Hepatocyte (in vitro differentiated cells): ENCODE data around the gene RYR3.
"Not testable (repeated sequence)": the region's sequence is repeated elsewhere in the genome, so short reads cannot be mapped to it uniquely, and the experiment has no call there.

ENCODE experiments used
- EZH2 ChIP-seq: fragments of 200-600 bp; sonication (generic); IDR thresholded peaks from 2 replicates; pipeline ENCODE4 v1.6.1; 2016; ENCODE audit warnings: antibody characterized with exemption, mild to moderate bottlenecking, borderline replicate concordance
- EZH2phosphoT487 ChIP-seq: fragments of 200-600 bp; sonication (generic); IDR thresholded peaks from one replicate; pipeline ENCODE4 v1.6.1; 2018; ENCODE audit warnings: antibody characterized with exemption, mild to moderate bottlenecking, low read depth, moderate library complexity; ENCODE audit not compliant: unreplicated experiment, severe bottlenecking
- TF ChIP-seq, protein P1 (sequence below): fragments of 200-600 bp; sonication (generic); IDR thresholded peaks from 2 replicates; pipeline ENCODE4 v1.5.1; 2016; ENCODE audit warnings: antibody characterized with exemption, mild to moderate bottlenecking; ENCODE audit not compliant: poor library complexity

DNA sequence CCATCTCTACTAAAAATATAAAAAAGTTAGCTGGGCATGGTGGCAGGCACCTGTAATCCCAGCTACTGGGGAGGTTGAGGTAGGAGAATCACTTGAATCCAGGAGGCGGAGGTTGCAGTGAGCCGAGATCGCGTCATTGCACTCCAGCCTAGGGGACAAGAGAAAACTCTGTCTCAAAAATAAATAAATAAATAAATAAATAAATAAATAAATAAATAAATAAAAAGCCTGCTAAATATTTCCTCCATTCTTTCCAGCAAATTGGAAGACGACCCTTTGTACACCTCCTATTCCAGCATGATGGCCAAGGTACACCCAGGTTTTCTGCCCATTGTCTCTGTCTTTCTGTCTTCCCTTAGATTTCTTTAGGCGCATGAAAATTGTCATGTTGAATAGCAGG is 508.7 kb downstream of the RYR3 start:
- TF ChIP-seq, protein P1, sequence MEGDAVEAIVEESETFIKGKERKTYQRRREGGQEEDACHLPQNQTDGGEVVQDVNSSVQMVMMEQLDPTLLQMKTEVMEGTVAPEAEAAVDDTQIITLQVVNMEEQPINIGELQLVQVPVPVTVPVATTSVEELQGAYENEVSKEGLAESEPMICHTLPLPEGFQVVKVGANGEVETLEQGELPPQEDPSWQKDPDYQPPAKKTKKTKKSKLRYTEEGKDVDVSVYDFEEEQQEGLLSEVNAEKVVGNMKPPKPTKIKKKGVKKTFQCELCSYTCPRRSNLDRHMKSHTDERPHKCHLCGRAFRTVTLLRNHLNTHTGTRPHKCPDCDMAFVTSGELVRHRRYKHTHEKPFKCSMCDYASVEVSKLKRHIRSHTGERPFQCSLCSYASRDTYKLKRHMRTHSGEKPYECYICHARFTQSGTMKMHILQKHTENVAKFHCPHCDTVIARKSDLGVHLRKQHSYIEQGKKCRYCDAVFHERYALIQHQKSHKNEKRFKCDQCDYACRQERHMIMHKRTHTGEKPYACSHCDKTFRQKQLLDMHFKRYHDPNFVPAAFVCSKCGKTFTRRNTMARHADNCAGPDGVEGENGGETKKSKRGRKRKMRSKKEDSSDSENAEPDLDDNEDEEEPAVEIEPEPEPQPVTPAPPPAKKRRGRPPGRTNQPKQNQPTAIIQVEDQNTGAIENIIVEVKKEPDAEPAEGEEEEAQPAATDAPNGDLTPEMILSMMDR: not testable (repeated sequence)
- TF ChIP-seq EZH2, EZH2phosphoT487: not testable (repeated sequence)
